B cell (primary cell): ENCODE results near the gene ZFP62.

Experiments
- CTCF ChIP-seq: fragments of 200-600 bp; IDR thresholded peaks from one replicate; pipeline ENCODE4 v1.8.0; 2022; ENCODE audit warnings: antibody characterized with exemption, mild to moderate bottlenecking
- EZH2 ChIP-seq: IDR thresholded peaks from 2 replicates; pipeline ENCODE4 v1.6.1; 2012; ENCODE audit warnings: borderline replicate concordance, low read depth, mild to moderate bottlenecking, moderate library complexity, low read length; ENCODE audit not compliant: insufficient read depth, poor library complexity, severe bottlenecking

- no peak for TF ChIP-seq CTCF
- no peak for TF ChIP-seq EZH2
Observed at GRCh38 chr5:180870276-180871068, 9.4 kb upstream of the ZFP62 start.
